A673 (cell line): ENCODE measurements around the gene SEMA4G.

Source experiments
- EZH2 ChIP-seq: fragments of 200-600 bp; sonication (generic); IDR thresholded peaks from 2 replicates; pipeline ENCODE4 v1.6.1; 2017; ENCODE audit warnings: borderline replicate concordance, low read depth, mild to moderate bottlenecking, mixed read lengths, antibody characterized with exemption, low read length; ENCODE audit not compliant: poor library complexity, severe bottlenecking
- TF ChIP-seq, protein P1 (sequence below): fragments of 300-800, 200-600 bp; sonication (generic); conservative IDR thresholded peaks from 2 replicates; pipeline ENCODE4 v1.5.1; 2017; ENCODE audit warnings: low read depth, mild to moderate bottlenecking, antibody characterized with exemption, low read length, moderate library complexity, mixed read lengths

DNA sequence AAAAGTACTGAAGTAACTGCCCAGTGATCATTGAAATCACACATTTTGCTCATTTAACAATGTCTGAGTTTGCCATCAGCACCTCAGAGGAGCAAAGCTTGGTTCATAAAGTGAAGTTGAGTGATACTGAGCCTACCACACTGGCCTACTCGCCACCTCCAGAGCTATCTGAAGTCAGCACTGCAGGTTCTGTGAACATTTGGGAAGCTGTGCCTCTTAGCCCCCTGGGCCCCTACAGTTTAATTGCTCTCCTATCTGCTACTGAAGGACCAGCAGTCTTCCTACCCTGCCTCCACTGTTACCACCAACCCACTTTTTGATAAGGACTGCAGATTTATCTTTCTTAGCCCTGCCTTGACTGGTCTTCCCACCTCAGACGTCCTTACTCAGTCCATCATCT is 2.0 kb upstream of the SEMA4G start:
- no peak for TF ChIP-seq EZH2
- TF ChIP-seq, protein P1, sequence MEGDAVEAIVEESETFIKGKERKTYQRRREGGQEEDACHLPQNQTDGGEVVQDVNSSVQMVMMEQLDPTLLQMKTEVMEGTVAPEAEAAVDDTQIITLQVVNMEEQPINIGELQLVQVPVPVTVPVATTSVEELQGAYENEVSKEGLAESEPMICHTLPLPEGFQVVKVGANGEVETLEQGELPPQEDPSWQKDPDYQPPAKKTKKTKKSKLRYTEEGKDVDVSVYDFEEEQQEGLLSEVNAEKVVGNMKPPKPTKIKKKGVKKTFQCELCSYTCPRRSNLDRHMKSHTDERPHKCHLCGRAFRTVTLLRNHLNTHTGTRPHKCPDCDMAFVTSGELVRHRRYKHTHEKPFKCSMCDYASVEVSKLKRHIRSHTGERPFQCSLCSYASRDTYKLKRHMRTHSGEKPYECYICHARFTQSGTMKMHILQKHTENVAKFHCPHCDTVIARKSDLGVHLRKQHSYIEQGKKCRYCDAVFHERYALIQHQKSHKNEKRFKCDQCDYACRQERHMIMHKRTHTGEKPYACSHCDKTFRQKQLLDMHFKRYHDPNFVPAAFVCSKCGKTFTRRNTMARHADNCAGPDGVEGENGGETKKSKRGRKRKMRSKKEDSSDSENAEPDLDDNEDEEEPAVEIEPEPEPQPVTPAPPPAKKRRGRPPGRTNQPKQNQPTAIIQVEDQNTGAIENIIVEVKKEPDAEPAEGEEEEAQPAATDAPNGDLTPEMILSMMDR = no peak
